AG04449 (cell line): ENCODE results near the gene C16orf89.

Experiments
- CTCF ChIA-PET: fragments of 350-600 bp; formaldehyde crosslinking; extraction: SDS; loops from one replicate; lab custom pipeline; 2021; ENCODE audit warnings: antibody characterized with exemption; lab: Yijun Ruan, JAX
- POLR2A ChIA-PET: fragments of 400-600, 350-600 bp; formaldehyde crosslinking; extraction: SDS; loops from one replicate; lab custom pipeline; 2020; ENCODE audit warnings: antibody characterized with exemption, inconsistent platforms; lab: Yijun Ruan, JAX
- DNase-seq: peaks from one replicate; pipeline ENCODE4 v3.0.0-alpha.2; 2010; ENCODE audit warnings: low read depth, low spot score
- H3K4me3 ChIP-seq: 2 replicates; pipeline ENCODE4 v1.5.1; 2011; ENCODE audit warnings: low read depth, mild to moderate bottlenecking, control low read depth, low read length
- CTCF ChIP-seq: IDR thresholded peaks from one replicate; pipeline ENCODE4 v1.5.1; 2011; ENCODE audit warnings: mild to moderate bottlenecking, moderate library complexity, low read length, control low read depth, inconsistent platforms; ENCODE audit not compliant: insufficient read depth; ENCODE audit errors: missing control alignments

The C16orf89 gene

GRCh38 chr16:5036228-5037156, 29.3 kb downstream of the C16orf89 start:
- CTCF ChIA-PET, result interaction anchor here (0.6 to 1.7 kb wide), 2 partner anchors 12 to 21 kb away, joined by 4 to 5 read pairs; no protein-coding TSS in a partner anchor
- no peak for TF ChIP-seq CTCF
- POLR2A ChIA-PET, result no interaction called here
- no peak for DNase-seq
- no peak overlapping the region for H3K4me3 ChIP-seq

GRCh38 chr16:5035909-5036227, 29.9 kb downstream of the C16orf89 start:
- POLR2A ChIA-PET, result no interaction called here
- CTCF ChIA-PET, result interaction anchor here (1.7 kb wide), 1 partner anchor 11 kb away, joined by 5 read pairs; no protein-coding TSS in a partner anchor
- H3K4me3 ChIP-seq, result no peak overlapping the region
- no peak for DNase-seq
- no peak for TF ChIP-seq CTCF

- peak overlapping the region; percentile 85 for H3K4me3 ChIP-seq
- POLR2A ChIA-PET, result no interaction called here
- no peak for TF ChIP-seq CTCF
- CTCF ChIA-PET, result interaction anchor here (1.8 kb wide), 1 partner anchor 8 kb away, joined by 6 read pairs; no protein-coding TSS in a partner anchor
- DNase-seq, result no peak
Observed at GRCh38 chr16:5034167-5034523, 31.6 kb downstream of the C16orf89 start.

- no peak for TF ChIP-seq CTCF
- ChIA-PET CTCF (interaction anchor here (1.8 kb wide), 1 partner anchor 9 kb away, joined by 6 read pairs; no protein-coding TSS in a partner anchor), POLR2A (no interaction called here)
- DNase-seq, result peak; percentile 14
- H3K4me3 ChIP-seq, result peak within 1 kb of the TSS; percentile 85
Observed at GRCh38 chr16:5033256-5034166, 32.2 kb downstream of the C16orf89 start, which contains the start of gene NAGPA. Gene NAGPA (minus strand): TSS chr16:5033935. CDS start chr16:5033914, 21 bp downstream.

GRCh38 chr16:5032748-5033167, 33.0 kb downstream of the C16orf89 start:
- ChIA-PET POLR2A (no interaction called here), CTCF (no interaction called here)
- H3K4me3 ChIP-seq, result peak overlapping the region; percentile 85
- TF ChIP-seq CTCF, result no peak
- DNase-seq, result no peak
